Mesothelial cell of epicardium (in vitro differentiated cells): ENCODE results near the gene SLC66A1. TPM values are rescaled to one million over a fixed set of nuclear protein-coding genes. Genes with fewer than 3 reads are reported as not detected.

Source experiments
- DNase-seq, 2 experiments: peaks; one replicate each; pipeline ENCODE4 v3.0.0; 2021; ENCODE audit warnings: low spot score in 2 of 2; ENCODE audit not compliant: unreplicated experiment in 2 of 2
- H3K27ac Mint-ChIP-seq: 2 replicates; pipeline ENCODE4 v1.8.0; 2021; ENCODE audit warnings: mixed read lengths
- H3K27me3 Mint-ChIP-seq: 2 replicates; pipeline ENCODE4 v1.8.0; 2021; ENCODE audit warnings: low read depth, mixed read lengths
- H3K36me3 Mint-ChIP-seq: 2 replicates; pipeline ENCODE4 v1.8.0; 2021; ENCODE audit warnings: mixed read lengths
- H3K4me1 Mint-ChIP-seq: 2 replicates; pipeline ENCODE4 v1.8.0; 2021; ENCODE audit warnings: mixed read lengths
- H3K4me3 Mint-ChIP-seq: 2 replicates; pipeline ENCODE4 v1.8.0; 2021; ENCODE audit warnings: mild to moderate bottlenecking, moderate library complexity, mixed read lengths
- H3K9me3 Mint-ChIP-seq: 2 replicates; pipeline ENCODE4 v1.8.0; 2021; ENCODE audit warnings: mixed read lengths
- CTCF ChIP-seq: fragments of 200-600 bp; sonication (generic); IDR thresholded peaks from one replicate; pipeline ENCODE4 v1.5.0; 2021; ENCODE audit warnings: antibody characterized with exemption; ENCODE audit not compliant: unreplicated experiment
- total RNA-seq: library from RNA; stranded (reverse); gene quantifications from 3 replicates; pipeline ENCODE4 v1.2.1, GENCODE V29; 2021

SLC66A1 gene
- total RNA-seq, 1 donor from 2014 or later: 20.9 TPM

- no peak overlapping the region for H3K4me3 Mint-ChIP-seq
- no peak for TF ChIP-seq CTCF
- peaks cover 3% of the 10 kb centered on the region for H3K36me3 Mint-ChIP-seq
- H3K27me3 Mint-ChIP-seq: no peaks in the 10 kb centered on the region
- peaks cover 16% of the 10 kb centered on the region for H3K4me1 Mint-ChIP-seq
- no peaks in the 10 kb centered on the region for H3K9me3 Mint-ChIP-seq
- DNase-seq: no peak
- H3K27ac Mint-ChIP-seq: no peak overlapping the region
Measured at GRCh38 chr1:19337289-19337688, 25.2 kb downstream of the SLC66A1 start.

GRCh38 chr1:19338323-19338762 is 26.2 kb downstream of the SLC66A1 start:
- peak; percentile 50 for TF ChIP-seq CTCF
- no peaks in the 10 kb centered on the region for H3K27me3 Mint-ChIP-seq
- H3K4me3 Mint-ChIP-seq: peak overlapping the region; percentile 46
- H3K36me3 Mint-ChIP-seq: peaks cover 7% of the 10 kb centered on the region
- no peaks in the 10 kb centered on the region for H3K9me3 Mint-ChIP-seq
- peaks cover 16% of the 10 kb centered on the region for H3K4me1 Mint-ChIP-seq
- DNase-seq: peak; percentile 45 to 56
- peak overlapping the region; percentile 54 for H3K27ac Mint-ChIP-seq

GRCh38 chr1:19339214-19339861 is 27.2 kb downstream of the SLC66A1 start:
- peaks cover 16% of the 10 kb centered on the region for H3K4me1 Mint-ChIP-seq
- no peak for TF ChIP-seq CTCF
- no peaks in the 10 kb centered on the region for H3K27me3 Mint-ChIP-seq
- no peak for DNase-seq
- H3K27ac Mint-ChIP-seq: peak overlapping the region; percentile 73
- H3K36me3 Mint-ChIP-seq: peaks cover 7% of the 10 kb centered on the region
- H3K4me3 Mint-ChIP-seq: peak overlapping the region; percentile 12
- H3K9me3 Mint-ChIP-seq: no peaks in the 10 kb centered on the region

GRCh38 chr1:19340387-19340937 is 28.3 kb downstream of the SLC66A1 start:
- H3K36me3 Mint-ChIP-seq: peaks cover 7% of the 10 kb centered on the region
- H3K27ac Mint-ChIP-seq: no peak overlapping the region
- TF ChIP-seq CTCF: no peak
- DNase-seq: no peak
- peaks cover 16% of the 10 kb centered on the region for H3K4me1 Mint-ChIP-seq
- H3K27me3 Mint-ChIP-seq: no peaks in the 10 kb centered on the region
- no peaks in the 10 kb centered on the region for H3K9me3 Mint-ChIP-seq
- H3K4me3 Mint-ChIP-seq: no peak overlapping the region

DNA sequence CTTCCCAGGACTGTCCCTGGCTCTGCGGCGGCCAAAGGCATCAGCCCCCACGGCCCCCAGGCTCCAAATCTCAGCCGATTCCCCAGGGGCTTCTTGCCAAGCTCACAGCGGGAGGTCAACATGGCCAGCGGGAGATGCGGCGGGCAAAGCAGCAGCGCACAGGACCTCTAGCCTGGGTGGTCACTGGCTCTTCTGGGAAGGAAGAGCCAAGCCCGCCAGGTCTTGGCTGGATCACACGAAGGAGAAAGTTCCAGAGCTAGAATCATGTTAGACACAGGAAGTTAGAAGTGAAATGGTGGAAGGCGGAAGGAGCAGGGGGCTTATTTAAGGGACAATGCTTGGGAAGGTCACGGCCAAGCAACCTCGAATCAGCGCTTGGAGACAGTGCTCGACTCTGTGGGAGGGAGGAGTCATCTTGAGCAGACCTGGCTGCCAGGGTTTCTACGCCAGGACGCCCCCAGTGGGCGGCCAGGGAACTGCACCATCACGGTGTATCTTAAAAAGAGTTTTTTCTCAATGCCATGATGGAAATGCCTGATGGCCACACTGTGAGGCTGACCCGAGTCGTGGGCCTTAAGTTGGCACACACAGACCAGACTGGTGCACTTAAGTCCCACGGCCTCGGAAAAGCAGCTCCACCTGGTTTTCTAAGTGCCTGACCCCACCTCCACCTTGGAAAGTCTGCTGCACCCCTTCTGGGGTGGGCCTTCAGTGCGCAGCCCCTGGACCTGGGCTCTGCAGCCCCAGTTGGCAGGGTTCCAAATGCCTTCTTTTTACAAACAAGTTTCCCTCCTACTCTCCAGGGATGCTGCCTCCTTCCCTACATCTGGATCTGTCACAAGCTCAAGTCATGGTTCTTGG is 29.3 kb downstream of the SLC66A1 start:
- H3K36me3 Mint-ChIP-seq: peaks cover 7% of the 10 kb centered on the region
- H3K9me3 Mint-ChIP-seq: no peaks in the 10 kb centered on the region
- H3K27me3 Mint-ChIP-seq: no peaks in the 10 kb centered on the region
- peaks cover 16% of the 10 kb centered on the region for H3K4me1 Mint-ChIP-seq
- H3K27ac Mint-ChIP-seq: peak overlapping the region; percentile 13
- TF ChIP-seq CTCF: peak; percentile 98
- peak; percentile 55 to 81 for DNase-seq
- no peak overlapping the region for H3K4me3 Mint-ChIP-seq
